Memory B cell (primary cell): Measurements from ENCODE around the gene SLC44A3.
A peak's percentile ranks its signal among the peaks of the same experiment; 100 is the strongest.

Experiments
- ATAC-seq: fragments of 150-1000 bp; cut with Tn5 transposase; 2 replicates; pipeline ENCODE4 v1.10.0; 2021; ENCODE audit warnings: low read depth, mild to moderate bottlenecking, moderate library complexity
- DNase-seq, 2 donors: peaks; one replicate each; pipeline ENCODE4 v3.0.0; 2022; ENCODE audit warnings: low spot score in 2 of 2
- H3K27ac Mint-ChIP-seq: one replicate; pipeline ENCODE4 v1.8.0; 2022; ENCODE audit warnings: mild to moderate bottlenecking, moderate library complexity, mixed read lengths
- H3K27me3 Mint-ChIP-seq: one replicate; pipeline ENCODE4 v1.8.0; 2022; ENCODE audit warnings: mixed read lengths
- H3K36me3 Mint-ChIP-seq: one replicate; pipeline ENCODE4 v1.8.0; 2022; ENCODE audit warnings: mild to moderate bottlenecking, mixed read lengths
- H3K4me1 Mint-ChIP-seq: one replicate; pipeline ENCODE4 v1.8.0; 2022; ENCODE audit warnings: mixed read lengths
- H3K4me3 Mint-ChIP-seq: one replicate; pipeline ENCODE4 v1.8.0; 2022; ENCODE audit warnings: mild to moderate bottlenecking, moderate library complexity, mixed read lengths
- H3K9me3 Mint-ChIP-seq: one replicate; pipeline ENCODE4 v1.8.0; 2022; ENCODE audit warnings: mixed read lengths

The SLC44A3 gene

GRCh38 chr1:94819945-94820746 lies at the start of gene SLC44A3:
Gene SLC44A3 (plus strand): TSS chr1:94820357. CDS start chr1:94820452, 95 bp downstream.
- Mint-ChIP-seq H3K4me3 (peak within 1 kb of the TSS; percentile 62), H3K4me1 (peaks cover 3% of the 10 kb centered on the region), H3K9me3 (no peaks in the 10 kb centered on the region), H3K27me3 (peaks cover 11% of the 10 kb centered on the region), H3K27ac (no peak within 1 kb of the TSS), H3K36me3 (no peaks in the 10 kb centered on the region)
- ATAC-seq: peak; percentile 32
- peak in 1 of 2 donors; percentile 16 for DNase-seq

- Mint-ChIP-seq H3K9me3 (no peaks in the 10 kb centered on the region), H3K36me3 (no peaks in the 10 kb centered on the region), H3K27ac (no peak overlapping the region), H3K4me3 (no peak overlapping the region), H3K27me3 (peaks cover 1% of the 10 kb centered on the region), H3K4me1 (peaks cover 4% of the 10 kb centered on the region)
- ATAC-seq (no peak), DNase-seq (no peak)
Measured at GRCh38 chr1:94772230-94772641, 47.9 kb upstream of the SLC44A3 start.

- Mint-ChIP-seq H3K27ac (no peak overlapping the region), H3K27me3 (peaks cover 4% of the 10 kb centered on the region), H3K36me3 (no peaks in the 10 kb centered on the region), H3K9me3 (no peaks in the 10 kb centered on the region), H3K4me1 (peaks cover 4% of the 10 kb centered on the region), H3K4me3 (no peak overlapping the region)
- DNase-seq (no peak), ATAC-seq (no peak)
Measured at GRCh38 chr1:94772845-94773244, 47.3 kb upstream of the SLC44A3 start.

- Mint-ChIP-seq H3K4me3 (no peak overlapping the region), H3K27ac (no peak overlapping the region), H3K4me1 (peaks cover 4% of the 10 kb centered on the region), H3K27me3 (peaks cover 4% of the 10 kb centered on the region), H3K9me3 (no peaks in the 10 kb centered on the region), H3K36me3 (no peaks in the 10 kb centered on the region)
- ATAC-seq: no peak
- DNase-seq: no peak
Measured at GRCh38 chr1:94773296-94773809, 46.8 kb upstream of the SLC44A3 start.

GRCh38 chr1:94773931-94774422 lies 46.2 kb upstream of the SLC44A3 start:
- H3K27ac Mint-ChIP-seq: no peak overlapping the region
- no peaks in the 10 kb centered on the region for H3K9me3 Mint-ChIP-seq
- H3K4me1 Mint-ChIP-seq: peaks cover 4% of the 10 kb centered on the region
- DNase-seq: no peak
- H3K4me3 Mint-ChIP-seq: no peak overlapping the region
- ATAC-seq: no peak
- H3K27me3 Mint-ChIP-seq: peaks cover 4% of the 10 kb centered on the region
- H3K36me3 Mint-ChIP-seq: no peaks in the 10 kb centered on the region

- peaks cover 4% of the 10 kb centered on the region for H3K4me1 Mint-ChIP-seq
- H3K4me3 Mint-ChIP-seq: no peak overlapping the region
- no peak overlapping the region for H3K27ac Mint-ChIP-seq
- H3K36me3 Mint-ChIP-seq: no peaks in the 10 kb centered on the region
- ATAC-seq (no peak), DNase-seq (no peak)
- H3K9me3 Mint-ChIP-seq: no peaks in the 10 kb centered on the region
- peaks cover 11% of the 10 kb centered on the region for H3K27me3 Mint-ChIP-seq
Measured at GRCh38 chr1:94776474-94776873, 43.7 kb upstream of the SLC44A3 start.

- DNase-seq (no peak), ATAC-seq (no peak)
- Mint-ChIP-seq H3K9me3 (no peaks in the 10 kb centered on the region), H3K27ac (no peak overlapping the region), H3K4me1 (peaks cover 4% of the 10 kb centered on the region), H3K27me3 (peaks cover 11% of the 10 kb centered on the region), H3K36me3 (no peaks in the 10 kb centered on the region), H3K4me3 (no peak overlapping the region)
Measured at GRCh38 chr1:94777281-94777680, 42.9 kb upstream of the SLC44A3 start.

- Mint-ChIP-seq H3K27me3 (peaks cover 13% of the 10 kb centered on the region), H3K36me3 (no peaks in the 10 kb centered on the region), H3K4me1 (no peaks in the 10 kb centered on the region), H3K9me3 (no peaks in the 10 kb centered on the region), H3K27ac (no peak overlapping the region), H3K4me3 (no peak overlapping the region)
- DNase-seq (no peak), ATAC-seq (no peak)
Measured at GRCh38 chr1:94778808-94779207, 41.3 kb upstream of the SLC44A3 start.

GRCh38 chr1:94783342-94784189 lies 36.6 kb upstream of the SLC44A3 start:
- ATAC-seq: no peak
- H3K4me3 Mint-ChIP-seq: no peak overlapping the region
- no peak for DNase-seq
- H3K4me1 Mint-ChIP-seq: no peaks in the 10 kb centered on the region
- no peak overlapping the region for H3K27ac Mint-ChIP-seq
- H3K27me3 Mint-ChIP-seq: peaks cover 9% of the 10 kb centered on the region
- H3K36me3 Mint-ChIP-seq: no peaks in the 10 kb centered on the region
- no peaks in the 10 kb centered on the region for H3K9me3 Mint-ChIP-seq

- no peak for ATAC-seq
- Mint-ChIP-seq H3K4me1 (no peaks in the 10 kb centered on the region), H3K27me3 (peaks cover 9% of the 10 kb centered on the region), H3K27ac (no peak overlapping the region), H3K4me3 (no peak overlapping the region), H3K9me3 (no peaks in the 10 kb centered on the region), H3K36me3 (no peaks in the 10 kb centered on the region)
- DNase-seq: no peak
Measured at GRCh38 chr1:94784190-94784515, 36.0 kb upstream of the SLC44A3 start.

GRCh38 chr1:94787691-94788090 lies 32.5 kb upstream of the SLC44A3 start:
- Mint-ChIP-seq H3K27ac (no peak overlapping the region), H3K9me3 (no peaks in the 10 kb centered on the region), H3K36me3 (no peaks in the 10 kb centered on the region), H3K4me1 (peaks cover 11% of the 10 kb centered on the region), H3K27me3 (peaks cover 1% of the 10 kb centered on the region), H3K4me3 (no peak overlapping the region)
- DNase-seq: no peak
- no peak for ATAC-seq

GRCh38 chr1:94790246-94790645 lies 29.9 kb upstream of the SLC44A3 start:
- no peaks in the 10 kb centered on the region for H3K9me3 Mint-ChIP-seq
- no peak overlapping the region for H3K4me3 Mint-ChIP-seq
- no peak overlapping the region for H3K27ac Mint-ChIP-seq
- DNase-seq (no peak), ATAC-seq (no peak)
- no peaks in the 10 kb centered on the region for H3K27me3 Mint-ChIP-seq
- peaks cover 2% of the 10 kb centered on the region for H3K36me3 Mint-ChIP-seq
- peaks cover 21% of the 10 kb centered on the region for H3K4me1 Mint-ChIP-seq

GRCh38 chr1:94790670-94791069 lies 29.5 kb upstream of the SLC44A3 start:
- DNase-seq (no peak), ATAC-seq (no peak)
- no peaks in the 10 kb centered on the region for H3K27me3 Mint-ChIP-seq
- no peaks in the 10 kb centered on the region for H3K9me3 Mint-ChIP-seq
- H3K4me3 Mint-ChIP-seq: no peak overlapping the region
- H3K4me1 Mint-ChIP-seq: peaks cover 24% of the 10 kb centered on the region
- H3K36me3 Mint-ChIP-seq: peaks cover 2% of the 10 kb centered on the region
- H3K27ac Mint-ChIP-seq: no peak overlapping the region
